ENCODE data around the gene NABP1.

DNA sequence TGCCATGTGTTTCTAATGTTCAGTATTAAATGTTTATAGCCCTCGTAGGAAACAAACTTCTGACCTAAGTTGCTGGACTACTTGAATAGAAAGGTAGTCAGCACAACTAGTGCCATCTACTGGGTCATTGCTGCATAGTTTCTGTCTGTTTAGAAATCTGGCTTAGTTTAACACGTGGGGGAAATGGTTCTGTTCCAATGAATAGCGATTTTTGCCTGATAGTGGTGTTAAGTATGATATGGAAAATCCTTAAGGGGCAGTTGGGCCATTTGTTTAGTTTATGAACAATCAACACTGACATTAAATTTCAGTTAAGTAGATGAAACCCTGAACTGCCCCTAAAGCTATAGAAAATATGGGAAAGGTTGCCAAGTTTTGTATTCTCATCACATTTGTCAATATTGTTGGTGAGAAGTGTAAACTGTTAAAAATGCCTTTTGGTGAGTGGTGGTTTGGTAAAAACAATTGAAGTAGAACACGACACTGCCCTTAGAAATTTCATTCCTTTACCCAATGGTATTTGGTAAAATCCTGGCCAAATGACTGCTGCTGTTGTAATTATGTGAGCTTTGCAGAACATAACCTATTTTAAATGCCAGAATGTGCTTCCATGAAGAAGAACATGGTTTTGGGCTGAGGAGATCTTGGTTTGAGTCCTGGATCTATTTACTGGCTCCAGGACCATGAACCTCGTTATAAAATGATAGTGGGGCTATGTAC, 13.2 kb downstream of the NABP1 start:
- TF ChIP-seq CTCF (IDR thresholded peaks at IDR 0.05): peak; percentile 87
- no peak for TF ChIP-seq ZFX (IDR thresholded peaks at IDR 0.05; ENCODE audit: borderline replicate concordance)
